ENCODE results near the gene IMPDH1.
"Not testable (repeated sequence)": the region's sequence is repeated elsewhere in the genome, so short reads cannot be mapped to it uniquely, and the experiment has no call there.

IMPDH1 gene

DNA sequence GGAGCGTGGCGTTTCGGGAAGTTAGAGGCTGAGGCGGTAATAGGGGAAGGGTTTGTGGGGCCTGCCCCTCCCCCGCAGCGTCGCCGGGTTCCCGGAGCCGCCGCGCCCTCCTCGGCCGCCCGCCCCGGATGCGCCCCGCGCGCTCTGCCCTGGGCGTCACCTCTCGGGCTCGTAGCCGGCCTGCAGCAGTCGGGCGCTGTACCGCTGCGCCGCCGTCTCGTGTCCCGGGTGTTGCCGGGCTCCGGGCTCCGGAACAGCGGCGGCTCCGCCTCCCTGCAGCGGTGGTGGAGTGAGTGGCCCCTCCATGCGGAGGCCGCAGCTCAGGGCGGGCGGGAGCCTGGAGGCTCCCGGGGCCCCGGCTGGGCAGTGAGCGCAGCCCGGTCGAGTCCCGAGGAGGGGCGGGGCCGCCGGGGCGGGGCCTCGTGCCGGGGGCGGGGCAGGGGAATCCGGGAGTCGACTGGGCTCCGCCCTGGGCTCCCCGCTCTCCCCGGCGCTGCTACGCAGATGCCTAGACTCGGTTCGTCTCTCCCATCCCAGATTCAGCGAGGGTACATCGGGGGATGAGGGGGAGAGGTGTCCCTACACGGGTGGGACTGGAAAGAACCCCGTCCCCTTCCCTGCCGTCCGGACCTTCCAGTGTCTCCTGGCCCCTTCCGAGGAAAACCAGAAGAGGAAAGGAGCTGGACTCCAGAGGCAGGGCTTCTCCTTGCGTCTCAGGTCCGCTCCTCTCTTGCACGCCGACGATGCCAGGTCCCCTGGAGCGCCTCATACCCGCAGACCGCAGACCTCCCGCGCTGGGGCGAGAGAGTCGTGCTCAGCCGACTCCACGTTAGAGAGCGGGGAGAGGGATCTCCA, at the start of gene IMPDH1:
TSS of gene IMPDH1 (minus strand) at position 387 of the 855 bp plus-strand sequence. CDS start at position 306, 81 bp downstream.
- DNase-seq (ENCODE audit: low spot score), result peak; percentile 92

DNA sequence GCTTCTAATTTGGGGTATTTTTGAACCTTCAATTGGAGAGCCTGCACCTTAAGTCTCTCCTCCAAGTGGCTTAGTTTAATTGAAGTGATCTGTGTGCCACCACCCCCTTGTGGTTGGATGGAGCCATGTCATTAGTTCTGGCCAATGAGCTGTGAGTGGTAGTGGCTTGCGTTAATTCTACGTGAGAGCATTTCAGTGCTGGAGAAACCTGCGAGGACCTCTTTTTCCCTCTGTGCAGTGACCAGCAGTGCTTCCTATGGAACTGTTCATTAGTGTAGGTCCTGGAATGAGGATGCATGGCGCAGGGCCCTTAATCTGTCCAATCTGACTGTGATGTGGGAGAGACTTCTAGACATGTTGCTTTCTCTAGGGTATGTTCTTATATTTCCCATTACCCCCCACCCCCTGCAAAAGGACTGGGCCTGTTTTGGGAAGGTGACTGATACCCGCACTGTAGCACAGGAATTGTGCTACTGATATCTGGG, 49.7 kb upstream of the IMPDH1 start:
- DNase-seq (ENCODE audit: low spot score), result no peak

DNA sequence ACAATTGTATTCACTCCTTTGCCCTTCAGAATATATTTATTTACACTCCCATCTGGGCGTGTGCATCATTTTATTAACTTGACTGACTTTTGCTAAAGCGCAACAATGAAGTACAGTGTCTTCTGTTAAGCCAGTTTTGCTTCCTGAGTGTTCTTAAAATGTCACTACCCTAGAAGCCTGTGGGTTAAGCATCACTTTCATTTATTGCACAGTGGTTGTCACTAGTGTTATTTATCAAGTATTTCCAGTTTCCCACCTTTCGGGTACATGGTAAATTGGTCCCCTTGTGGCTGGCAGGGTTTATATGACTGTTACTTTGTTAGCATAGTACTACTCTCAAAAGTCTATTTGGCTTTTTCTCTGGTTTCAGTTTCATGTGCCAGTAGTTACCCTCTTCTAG, 49.2 kb upstream of the IMPDH1 start:
- no peak for DNase-seq (ENCODE audit: low spot score)

DNA sequence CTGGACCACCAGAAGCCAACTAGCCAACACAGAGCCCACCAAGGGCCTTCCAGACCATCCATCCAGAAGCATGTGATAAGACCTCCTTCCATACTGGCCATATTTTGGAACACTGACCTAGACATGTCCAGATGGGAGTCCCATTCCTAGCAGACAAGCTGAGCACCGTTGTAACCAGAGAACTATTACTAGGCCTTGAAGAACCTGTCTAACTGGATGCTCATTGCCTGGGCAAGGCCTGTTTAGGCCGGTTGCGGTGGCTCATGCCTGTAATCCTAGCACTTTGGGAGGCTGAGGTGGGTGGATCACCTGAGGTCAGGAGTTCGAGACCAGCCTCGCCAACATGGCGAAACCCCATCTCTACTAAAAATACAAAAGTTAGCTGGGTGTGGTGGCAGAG, 47.6 kb upstream of the IMPDH1 start:
- not testable (repeated sequence) for DNase-seq (ENCODE audit: low spot score)

DNA sequence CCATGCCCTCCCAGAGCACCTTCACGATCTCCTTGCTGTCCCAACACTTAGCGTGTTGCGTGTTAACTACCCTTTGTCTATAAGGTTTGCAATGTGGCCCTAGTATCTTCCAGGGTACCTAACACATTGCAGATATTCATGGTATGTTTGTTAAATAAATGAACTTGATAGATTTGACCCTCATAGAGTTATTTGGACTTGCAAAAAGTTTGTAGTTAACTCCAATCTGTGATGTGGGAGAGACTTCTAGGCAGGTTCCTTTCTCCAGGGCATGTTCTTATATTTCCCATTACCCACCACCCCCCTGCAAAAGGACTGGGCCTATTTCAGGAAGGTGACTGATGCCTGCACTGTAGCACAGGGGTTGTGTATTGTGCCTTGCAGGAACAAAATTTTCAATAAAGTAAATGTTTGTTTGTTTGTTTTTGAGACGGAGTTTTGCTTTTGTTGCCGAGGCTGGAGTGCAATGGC, 46.5 kb upstream of the IMPDH1 start:
- no peak for DNase-seq (ENCODE audit: low spot score)

DNA sequence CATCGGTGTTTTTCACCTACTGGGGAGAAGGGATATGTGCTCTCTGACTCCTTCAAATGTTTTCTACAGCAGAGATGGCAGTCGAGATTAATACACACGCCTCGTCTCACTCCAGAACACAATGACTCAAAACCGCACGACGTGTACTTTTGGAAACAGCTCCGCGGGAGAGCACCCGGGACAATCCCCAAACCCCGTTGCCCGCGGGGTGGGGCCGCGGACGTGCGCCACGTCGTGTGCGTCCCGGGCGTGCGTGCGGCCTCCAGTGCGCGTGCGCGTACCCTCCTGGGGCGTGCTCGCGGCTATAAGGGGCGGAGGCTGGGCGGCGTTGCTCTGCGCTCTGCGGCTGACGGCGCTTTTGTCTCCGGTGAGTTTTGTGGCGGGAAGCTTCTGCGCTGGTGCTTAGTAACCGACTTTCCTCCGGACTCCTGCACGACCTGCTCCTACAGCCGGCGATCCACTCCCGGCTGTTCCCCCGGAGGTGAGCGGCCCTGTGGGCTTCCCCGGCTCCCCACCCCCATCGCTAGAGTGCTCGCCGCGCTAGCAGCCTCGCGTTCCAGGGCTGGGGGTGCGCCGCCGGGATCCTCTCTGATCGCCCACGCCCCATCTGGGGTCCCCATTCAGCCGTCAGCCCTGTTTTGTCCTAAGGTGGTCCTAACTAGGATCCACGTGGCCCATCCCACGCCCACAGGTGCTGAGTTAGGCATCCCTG, 45.9 kb upstream of the IMPDH1 start, which contains the start of gene HILPDA:
TSS of gene HILPDA (plus strand) at position 336 of the 712 bp plus-strand sequence. CDS start 1,391 bp downstream, outside the sequence.
- peak; percentile 94 for DNase-seq (ENCODE audit: low spot score)

DNA sequence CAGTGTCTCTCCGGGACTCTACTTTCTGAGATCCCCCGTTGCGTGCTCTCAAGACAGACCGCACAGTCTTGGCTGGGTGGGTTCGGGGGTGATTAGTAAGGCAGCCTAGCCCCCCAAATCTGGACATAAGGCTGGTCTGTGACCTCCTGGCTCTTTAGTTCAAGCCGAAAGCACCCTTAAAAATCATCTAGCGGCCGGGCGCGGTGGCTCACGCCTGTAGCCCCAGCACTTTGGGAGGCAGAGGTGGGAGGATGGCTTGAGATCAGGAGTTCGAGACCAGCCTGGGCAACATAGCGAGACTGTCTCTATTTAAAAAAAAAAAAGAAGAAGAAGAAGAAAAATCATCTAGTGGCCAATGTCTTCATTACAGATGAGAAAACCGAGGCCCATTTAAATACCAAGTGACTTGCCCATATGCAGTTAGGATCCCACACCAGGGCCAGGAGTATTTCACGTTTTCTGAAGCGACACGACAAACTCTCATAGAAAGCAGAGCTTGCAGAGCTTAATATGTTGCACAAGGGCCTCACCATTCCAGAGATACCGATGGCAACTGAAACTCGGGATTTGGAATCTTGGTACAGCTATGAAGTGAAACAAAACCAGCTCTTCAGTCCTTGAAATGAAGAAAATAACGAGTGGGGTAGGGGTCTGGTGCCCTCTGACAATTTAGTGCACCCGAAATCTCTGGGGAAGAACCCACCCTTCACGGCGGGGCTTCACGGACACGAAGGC, 45.2 kb upstream of the IMPDH1 start:
- DNase-seq (ENCODE audit: low spot score), result no peak

DNA sequence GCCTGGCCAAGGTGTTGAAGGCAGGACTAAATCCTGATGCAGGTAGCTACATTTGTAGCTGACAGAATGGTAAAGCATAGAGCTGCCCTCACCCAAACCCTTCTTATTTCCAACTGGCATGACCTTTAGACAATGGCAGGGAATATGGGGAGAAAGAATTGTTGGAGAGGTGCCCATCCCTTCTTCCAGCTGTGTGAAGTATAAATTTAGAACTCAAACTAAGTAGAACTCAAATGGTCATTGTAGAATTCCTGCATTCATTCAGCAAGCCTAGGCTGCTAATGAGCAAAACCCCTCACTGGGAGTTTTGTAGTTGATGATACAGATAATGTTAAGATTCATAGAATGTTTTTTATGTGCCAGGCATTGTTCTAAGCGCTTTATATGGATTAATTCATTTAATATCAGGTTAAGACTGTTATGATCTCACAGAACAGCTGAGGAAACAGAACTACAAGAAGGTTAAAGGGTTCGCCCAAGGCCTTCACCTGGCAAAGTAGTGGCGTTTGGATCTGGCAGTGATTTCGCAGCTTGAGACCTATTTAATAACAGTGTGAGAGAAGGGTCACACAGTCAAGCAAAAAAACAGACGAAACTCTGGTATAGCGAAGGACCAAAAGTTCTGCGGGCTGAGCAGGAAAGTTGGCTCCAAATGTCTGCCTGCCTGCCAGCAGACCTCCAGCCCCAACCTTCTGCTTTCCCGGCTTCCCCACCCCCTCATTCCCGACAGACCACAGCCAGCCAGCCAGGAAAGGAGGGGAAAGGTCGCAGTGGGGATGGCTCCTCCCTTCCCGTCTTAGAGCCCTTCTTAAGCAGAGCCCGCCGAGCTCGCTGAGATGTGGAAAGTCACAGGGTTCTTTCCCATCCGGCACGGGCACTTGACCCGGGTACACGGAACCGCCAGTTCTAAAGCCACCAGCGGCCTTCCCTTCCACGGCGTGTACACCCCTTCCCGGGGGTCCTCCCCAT, 44.3 kb upstream of the IMPDH1 start:
- DNase-seq (ENCODE audit: low spot score), result peak; percentile 92

DNA sequence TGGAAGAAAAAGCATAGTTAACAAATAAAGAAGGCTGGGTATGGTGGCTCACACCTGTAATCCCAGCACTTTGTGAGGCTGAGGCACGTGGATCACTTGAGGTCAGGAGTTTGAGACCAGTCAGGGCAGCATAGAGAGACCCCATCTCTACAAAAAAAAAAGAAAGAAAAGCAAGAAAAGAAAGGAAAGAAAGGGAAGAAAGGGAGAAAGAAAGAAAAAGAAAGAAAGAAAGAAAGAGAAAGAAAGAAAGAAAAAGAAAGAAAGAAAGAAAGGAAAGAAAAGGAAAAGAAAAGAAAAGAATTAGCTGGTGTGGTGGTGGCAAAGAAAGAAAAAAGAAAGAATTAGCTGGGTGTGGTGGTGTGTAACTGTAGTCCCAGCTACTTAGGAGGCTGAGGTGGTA, 42.8 kb upstream of the IMPDH1 start:
- no peak for DNase-seq (ENCODE audit: low spot score)

DNA sequence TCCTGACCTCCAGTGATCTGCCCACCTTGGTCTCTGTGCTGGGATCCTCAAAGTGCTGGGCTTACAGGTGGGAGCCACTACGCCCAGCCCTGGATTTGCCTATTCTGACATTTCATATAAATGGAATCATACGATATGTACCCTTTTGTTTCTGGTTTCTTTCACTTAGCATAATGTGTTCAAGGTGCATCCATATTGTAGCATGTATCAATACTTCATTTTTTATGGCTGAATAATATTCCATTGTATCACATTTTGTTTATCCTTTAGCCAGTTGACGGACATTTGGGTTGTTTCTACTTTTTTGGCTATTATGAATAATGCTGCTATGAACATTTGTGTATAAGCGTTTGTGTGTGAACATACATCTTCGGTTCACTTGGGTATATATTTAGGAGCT, 41.1 kb upstream of the IMPDH1 start:
- DNase-seq (ENCODE audit: low spot score), result no peak

DNA sequence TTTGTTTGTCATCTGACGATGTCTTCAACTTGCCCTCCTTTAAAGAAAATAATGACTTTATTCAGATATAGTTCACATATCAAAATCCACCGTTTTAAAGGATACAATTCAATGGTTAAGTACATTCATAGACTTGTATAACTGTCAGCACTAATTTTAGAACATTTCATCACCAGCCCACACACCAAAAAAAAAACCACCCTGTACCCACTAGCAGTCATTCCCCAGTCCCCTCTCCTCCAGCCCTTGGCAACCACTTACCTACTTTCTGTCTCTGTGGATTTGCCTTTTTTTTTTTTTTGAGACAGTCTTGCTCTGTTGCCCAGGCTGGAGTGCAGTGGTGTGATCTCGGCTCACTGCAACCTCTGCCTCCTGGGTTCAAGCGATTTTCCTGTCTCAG, 40.6 kb upstream of the IMPDH1 start:
- DNase-seq (ENCODE audit: low spot score), result no peak

DNA sequence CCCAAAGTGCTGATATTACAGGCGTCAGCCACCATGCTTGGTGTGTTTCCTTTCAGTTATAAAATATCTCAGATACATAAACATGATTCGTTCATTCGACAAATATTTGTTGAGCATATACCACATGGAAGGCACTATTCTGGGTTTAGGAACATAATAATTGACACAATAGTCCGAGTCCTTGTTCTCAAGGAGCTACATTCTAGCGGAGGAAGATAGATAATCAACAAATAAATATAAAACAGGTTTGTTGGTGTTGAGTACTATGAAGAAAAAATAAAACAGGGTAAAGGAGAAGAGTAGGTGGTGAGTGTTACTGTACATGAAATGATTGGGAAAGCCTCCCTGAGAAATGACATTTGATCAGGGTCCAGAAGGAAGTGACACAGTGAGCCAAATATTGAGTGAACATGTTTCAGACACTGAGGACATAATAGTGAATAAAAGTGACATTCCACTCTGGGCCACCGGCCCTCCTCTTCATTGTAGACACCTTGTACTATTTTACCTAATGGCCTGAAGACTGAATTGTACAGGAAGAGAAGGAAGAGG, 39.0 kb upstream of the IMPDH1 start:
- no peak for DNase-seq (ENCODE audit: low spot score)

DNA sequence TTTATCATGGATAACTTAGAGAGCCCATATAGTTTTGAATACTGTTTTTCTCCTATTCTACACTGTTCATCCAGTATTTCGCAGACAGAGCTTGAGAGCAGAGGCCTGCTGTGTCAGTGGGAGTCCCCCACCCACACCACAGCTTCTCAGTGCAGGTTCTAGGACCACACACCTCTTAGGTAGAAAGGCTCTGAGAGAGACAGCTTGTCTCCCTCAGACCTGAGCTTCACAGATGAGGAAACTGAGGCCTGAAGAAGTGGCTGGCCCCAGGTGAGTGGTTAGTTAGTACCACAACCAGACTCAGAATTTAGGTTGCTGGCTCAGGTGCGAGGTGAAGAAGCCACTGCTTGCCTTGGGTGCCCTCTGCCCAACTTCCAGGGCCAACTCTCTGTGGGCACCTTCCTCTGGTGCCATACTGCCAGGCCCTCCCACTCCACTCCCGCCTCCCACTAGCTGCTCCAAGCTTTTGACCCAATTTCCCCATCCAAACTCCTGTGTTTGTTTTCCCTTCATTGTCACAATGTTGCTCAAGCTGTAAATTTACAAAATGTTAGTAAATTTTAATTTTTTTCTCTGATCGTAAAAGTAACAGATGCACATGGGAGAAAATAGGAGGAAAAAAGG, 38.3 kb upstream of the IMPDH1 start:
- no peak for DNase-seq (ENCODE audit: low spot score)

DNA sequence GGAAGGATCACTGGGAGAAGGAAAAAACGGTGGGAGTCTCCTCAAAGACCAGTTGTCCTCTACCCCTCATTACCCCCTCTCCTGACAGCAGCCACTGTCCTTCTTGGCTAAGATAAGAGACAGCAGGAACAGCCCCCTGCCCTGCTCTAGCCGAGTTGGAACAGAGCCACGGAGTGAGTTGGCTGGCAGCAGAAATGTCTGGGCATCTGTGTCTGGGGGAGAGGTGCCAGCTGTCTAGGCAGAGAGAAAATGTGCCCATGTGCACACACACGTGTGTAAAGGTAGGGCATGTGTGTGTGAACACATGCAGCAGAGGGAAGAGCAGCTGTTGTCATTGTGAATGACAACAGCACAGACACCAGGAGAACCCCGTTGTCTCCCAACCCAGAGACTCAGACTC, 36.5 kb upstream of the IMPDH1 start:
- DNase-seq (ENCODE audit: low spot score), result no peak

DNA sequence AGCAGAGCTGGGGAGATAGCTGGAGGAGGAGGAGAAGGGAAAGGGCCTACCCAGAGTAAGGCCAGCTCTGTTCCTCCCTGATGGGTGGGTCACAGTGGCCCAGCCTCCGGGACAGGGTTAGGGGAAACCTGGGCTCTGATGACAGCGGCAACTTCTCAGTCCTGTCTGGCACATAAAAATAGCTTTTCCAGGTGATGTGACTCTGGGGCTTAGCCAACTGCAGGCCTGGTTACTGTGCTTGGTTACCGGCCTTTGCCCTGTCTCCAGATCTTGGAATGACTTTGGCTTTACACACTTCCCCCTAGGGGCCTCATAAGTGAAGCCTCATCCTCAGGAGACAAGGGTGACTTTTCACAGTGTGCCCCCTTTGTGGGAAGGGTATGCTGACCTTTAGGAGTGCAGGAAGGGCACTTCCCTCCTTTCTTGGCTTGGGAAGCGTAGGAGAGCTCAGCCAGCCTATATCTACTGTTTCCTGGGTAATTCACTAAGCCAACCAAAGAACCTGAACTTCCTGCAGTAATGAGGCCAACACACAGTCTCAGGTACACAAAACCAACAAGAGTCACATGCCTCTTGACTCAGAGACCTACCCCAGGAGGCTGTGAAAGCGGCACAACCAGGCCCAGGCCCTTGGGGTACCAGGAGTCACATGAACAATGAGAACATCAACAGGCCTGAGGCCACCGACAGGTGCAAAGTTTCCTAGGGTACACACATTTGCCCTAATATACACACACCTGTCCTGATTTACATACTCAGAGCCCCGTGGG, 34.2 kb upstream of the IMPDH1 start:
- DNase-seq (ENCODE audit: low spot score), result no peak

DNA sequence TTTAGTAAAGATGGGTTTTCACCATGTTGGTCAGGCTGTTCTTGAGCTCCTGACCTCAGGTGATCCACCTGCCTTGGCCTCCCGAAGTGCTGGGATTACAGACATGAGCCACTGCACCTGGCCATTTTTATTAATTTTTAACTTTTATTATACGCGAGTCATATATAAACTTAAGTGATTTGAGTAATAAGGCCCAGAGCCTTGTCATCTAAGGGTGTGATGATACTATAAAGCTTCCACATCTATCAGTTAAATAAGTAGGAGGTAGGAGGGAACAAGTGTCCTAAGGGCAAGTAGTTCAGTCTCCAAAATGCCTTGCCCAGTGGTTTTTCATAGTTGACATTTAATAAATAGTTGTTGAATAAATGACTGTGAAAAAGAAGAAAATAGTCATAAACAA, 32.6 kb upstream of the IMPDH1 start:
- DNase-seq (ENCODE audit: low spot score), result no peak

DNA sequence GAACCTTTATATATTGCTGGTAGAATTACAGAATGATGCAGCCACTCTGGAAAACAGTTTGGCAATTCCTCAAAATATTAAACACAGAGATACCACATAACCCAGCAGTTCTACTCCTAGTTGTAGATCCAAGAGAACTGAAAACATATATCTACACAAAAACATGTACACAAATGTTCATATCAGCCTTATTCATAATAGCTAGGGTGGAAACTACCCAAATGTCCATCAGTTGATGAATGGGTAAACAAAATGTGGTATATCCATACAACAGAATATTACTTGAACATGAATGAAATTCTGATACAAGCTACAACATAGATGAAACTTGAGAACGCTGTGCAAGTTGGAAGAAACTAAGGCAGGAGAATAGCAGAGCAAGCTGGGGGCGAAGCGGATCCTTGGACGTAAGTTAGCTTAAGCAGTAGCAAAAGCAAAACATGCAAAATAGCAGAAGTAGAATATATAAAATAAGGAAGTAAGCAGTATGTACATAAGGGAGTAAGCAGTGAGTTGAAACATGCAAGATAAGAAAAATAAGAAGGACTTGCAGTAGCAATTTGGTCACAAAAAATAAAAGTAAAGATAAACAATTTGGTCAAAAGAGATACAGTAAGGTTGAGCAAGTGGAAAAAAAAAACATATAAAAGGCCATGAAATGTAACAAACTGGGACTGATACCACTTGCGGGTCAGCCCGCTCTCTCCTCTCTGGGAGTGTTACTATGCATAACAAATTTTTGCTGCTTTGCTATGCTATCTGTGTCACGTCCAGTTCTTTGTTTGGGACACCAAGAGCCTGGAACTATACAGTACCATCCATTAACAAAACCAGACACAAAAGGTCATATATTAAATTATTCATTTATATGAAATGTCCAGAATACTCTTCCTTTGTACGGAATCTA, 27.9 kb upstream of the IMPDH1 start:
- DNase-seq (ENCODE audit: low spot score), result no peak

DNA sequence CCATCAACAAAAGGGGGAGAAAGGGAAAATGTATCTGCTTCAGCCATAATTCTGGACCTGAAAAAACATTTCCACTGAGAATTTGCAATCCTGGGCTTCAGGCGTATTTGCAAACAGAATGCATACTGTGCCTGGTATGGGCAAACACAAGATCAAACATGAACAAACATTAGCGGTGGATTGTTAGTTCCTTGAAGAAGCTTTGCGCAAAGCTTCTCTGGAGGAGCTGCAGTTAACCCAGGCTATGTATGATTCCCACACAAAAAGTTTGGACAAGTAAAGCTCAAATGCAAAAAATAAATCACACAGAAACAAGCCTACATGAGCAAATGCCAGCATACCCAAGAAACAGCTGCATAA, 25.5 kb upstream of the IMPDH1 start:
- DNase-seq (ENCODE audit: low spot score), result no peak

Measured in left forelimb (tissue), 1 donor.